GM12878 (cell line): ENCODE data around the gene MGLL. TPM values are rescaled to one million over a fixed set of nuclear protein-coding genes. Genes with fewer than 3 reads are reported as not detected.

Experiments used
- ATAC-seq: fragments of 200-7000 bp; cut with Tn5 transposase; 3 replicates; pipeline ENCODE4 v1.9.1; 2020; ENCODE audit warnings: mild to moderate bottlenecking, moderate library complexity
- BruUV-seq: library from RNA; stranded (reverse); fragments of 400-500 nt; replicated peaks from 2 replicates; lab custom pipeline; 2021; lab: Mats Ljungman, UMichigan
- CTCF ChIA-PET: fragments of 300-600 bp; sonication (Branson Sonifier 250); formaldehyde crosslinking; extraction: SDS; loops from one replicate; lab custom pipeline; 2021; ENCODE audit warnings: inconsistent platforms; lab: Yijun Ruan, JAX
- POLR2A ChIA-PET: fragments of 350-600 bp; formaldehyde crosslinking; extraction: SDS; loops from one replicate; lab custom pipeline; 2021; ENCODE audit warnings: inconsistent platforms; lab: Charles Lee
- RAD21 ChIA-PET: fragments of 300-600 bp; sonication (Branson Sonifier 250); formaldehyde crosslinking; loops from one replicate; lab custom pipeline; 2023; ENCODE audit warnings: antibody characterized with exemption; ENCODE audit not compliant: unreplicated experiment; lab: Charles Lee
- SMC1A ChIA-PET: fragments of 300-600 bp; sonication (Branson Sonifier 250); formaldehyde crosslinking; loops from one replicate; lab custom pipeline; 2023; ENCODE audit not compliant: unreplicated experiment, uncharacterized antibody; lab: Charles Lee
- DNase-seq: peaks from one replicate; pipeline ENCODE4 v3.0.0-alpha.2; 2011; ENCODE audit warnings: low read depth, low spot score
- FAIRE-seq: peaks from 3 replicates; lab custom pipeline; 2011; peaks lifted over from hg19 to GRCh38; lab: Jason Lieb, UNC
- H2AFZ ChIP-seq: 2 replicates; pipeline ENCODE4 v1.6.0; 2011; ENCODE audit warnings: low read depth, low read length, control low read depth; ENCODE audit not compliant: control insufficient read depth
- H3K27ac ChIP-seq: 2 replicates; pipeline ENCODE4 v1.5.1; 2011; ENCODE audit warnings: control low read depth; ENCODE audit not compliant: control insufficient read depth, insufficient read depth
- H3K27me3 ChIP-seq, 2 experiments: replicated peaks in 1 of 2; 2 replicates each; pipeline versions ENCODE4 v1.6.0 to v1.6.1; 2011; ENCODE audit warnings: low read length in 1 of 2; ENCODE audit not compliant: control insufficient read depth in 2 of 2, insufficient read depth in 2 of 2
- H3K36me3 ChIP-seq, 2 experiments: 2 replicates each; pipeline ENCODE4 v1.5.1; 2011; ENCODE audit warnings: low read length in 1 of 2; ENCODE audit not compliant: control insufficient read depth in 2 of 2, insufficient read depth in 2 of 2
- H3K4me1 ChIP-seq: 2 replicates; pipeline ENCODE4 v1.6.1; 2011; ENCODE audit warnings: mild to moderate bottlenecking, low read length, moderate library complexity, mixed read lengths; ENCODE audit not compliant: control insufficient read depth, insufficient read depth
- H3K4me2 ChIP-seq: 2 replicates; pipeline ENCODE4 v1.6.0; 2011; ENCODE audit warnings: control low read depth; ENCODE audit not compliant: control insufficient read depth, insufficient read depth
- H3K4me3 ChIP-seq: fragments of 200-600 bp; sonication (generic); 2 replicates; pipeline ENCODE4 v1.5.1; 2016
- H3K79me2 ChIP-seq: 2 replicates; pipeline ENCODE4 v1.6.0; 2011; ENCODE audit warnings: low read length; ENCODE audit not compliant: control insufficient read depth, insufficient read depth
- H3K9ac ChIP-seq: 2 replicates; pipeline ENCODE4 v1.8.0; 2011; ENCODE audit warnings: low read length, control low read depth, mixed read lengths; ENCODE audit not compliant: control insufficient read depth, insufficient read depth
- H3K9me3 ChIP-seq: replicated peaks from 3 replicates; pipeline ENCODE4 v1.5.1; 2011; ENCODE audit warnings: mild to moderate bottlenecking, low read length; ENCODE audit not compliant: control insufficient read depth, insufficient read depth
- H4K20me1 ChIP-seq: 2 replicates; pipeline ENCODE4 v1.6.0; 2011; ENCODE audit not compliant: control insufficient read depth, insufficient read depth
- SMAD1 ChIP-seq: fragments of 450-650 bp; IDR thresholded peaks from 2 replicates; pipeline ENCODE4 v1.6.1; 2018; ENCODE audit warnings: mild to moderate bottlenecking, low read depth; ENCODE audit not compliant: partially characterized antibody
- ZNF592 ChIP-seq: fragments of 450-650 bp; IDR thresholded peaks from 2 replicates; pipeline ENCODE4 v1.6.1; 2017; ENCODE audit warnings: mild to moderate bottlenecking, moderate library complexity
- WGBS: methylation state at CpG from one replicate; pipeline ENCODE4 v1.1.6; 2016; ENCODE audit warnings: low lambda C conversion rate; ENCODE audit not compliant: insufficient replicate concordance, insufficient coverage; ENCODE audit errors: missing lambda C conversion rate; 5-methylcytosine and 5-hydroxymethylcytosine counted together
- in situ Hi-C: fragments of 300-500 bp; cut with MboI; formaldehyde crosslinking; loops from 9 replicates; pipeline ENCODE4 v1.14.3; 2018; ENCODE audit warnings: mixed read lengths
- intact Hi-C: fragments of 100-400 bp; cut with micrococcal nuclease; formaldehyde crosslinking; loops from one replicate; pipeline ENCODE4 v1.14.2; 2022; ENCODE audit not compliant: unreplicated experiment
- polyA plus RNA-seq, 11 experiments: library from polyadenylated mRNA; depleted of rRNA in 4 of 11; unstranded in 6 of 11; stranded (reverse) in 5 of 11; fragments of >200 nt; fragmentation: Nextera tagmentation in 4 of 11; fragmentation: Illumina TruSeq in 1 of 11; extraction: Ambion mirVana in 4 of 11; extraction: Trizol in 1 of 11; gene quantifications; 1 replicate in 1 of 11; 2 replicates in 10 of 11; pipeline versions ENCODE4 v1.2.1 to v1.2.3, GENCODE V29; 2011 to 2016; ENCODE audit warnings: inconsistent platforms in 2 of 11, missing spikeins in 2 of 11, low read depth in 1 of 11
- total RNA-seq, 4 experiments: library from RNA; depleted of rRNA in 3 of 4; stranded (reverse); fragments of >200 nt in 3 of 4; fragmentation: Illumina TruSeq in 1 of 4; extraction: Trizol in 1 of 4; gene quantifications; 2 replicates each; pipeline versions ENCODE4 v1.2.1 to v1.2.3, GENCODE V29; 2013 to 2021
- TF ChIP-seq, protein P1 (sequence below): fragments of 450-650 bp; formaldehyde crosslinking; IDR thresholded peaks from 2 replicates; pipeline ENCODE4 v1.4.0; 2020; ENCODE audit warnings: mild to moderate bottlenecking, moderate library complexity

MGLL gene
- total and polyA plus RNA-seq, 10 of the 15 experiments (the other 5 are each of a cell fraction or from before 2014, with no cell fraction given): 44.9 to 177 (median 72.9) TPM

DNA sequence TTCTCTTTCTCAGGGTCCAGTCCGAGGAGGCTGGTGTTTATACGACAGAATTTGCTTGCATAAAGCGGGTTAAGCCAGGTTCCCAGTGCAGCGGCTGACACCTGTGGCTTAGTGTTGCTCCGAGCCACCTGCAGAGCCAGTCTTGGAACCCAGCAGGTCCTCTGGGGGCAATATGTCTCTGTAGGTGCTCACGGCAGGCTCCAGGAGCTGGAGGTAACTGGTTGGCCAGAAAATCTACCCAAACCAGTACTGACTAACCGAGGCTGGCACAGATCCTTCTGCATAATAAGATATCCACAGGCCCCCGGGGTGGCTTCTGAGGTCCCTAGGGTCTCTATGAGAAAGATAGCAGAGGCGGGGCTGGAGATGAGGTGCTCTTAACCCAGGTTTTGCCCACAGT, 3.2 kb downstream of the MGLL start:
- ChIA-PET SMC1A (interaction anchor here (4.8 to 11.5 kb wide), 3 partner anchors 16 to 67 kb away, joined by 44 to 116 read pairs (median 106); no protein-coding TSS in a partner anchor), RAD21 (interaction anchor here (5.2 to 6.2 kb wide), 2 partner anchors 17 to 67 kb away, joined by 62 to 91 read pairs; no protein-coding TSS in a partner anchor), CTCF (interaction anchor here (7.8 kb wide), 1 partner anchor 70 kb away, joined by 73 read pairs; no protein-coding TSS in a partner anchor), POLR2A (interaction anchor here (1.6 to 5.2 kb wide), 4 partner anchors 11 to 65 kb away, joined by 5 to 55 read pairs (median 28); no protein-coding TSS in a partner anchor)
- Histone ChIP-seq H3K9me3 (no peaks in the 10 kb centered on the region; the same call in 2 of the 3 replicates), H4K20me1 (no peaks in the 10 kb centered on the region), H3K9ac (no peak overlapping the region; the same call in 1 of the 2 replicates), H3K4me1 (peaks cover 7% of the 10 kb centered on the region), H3K79me2 (peaks cover 29% of the 10 kb centered on the region), H3K27ac (no peak overlapping the region; the same call in 1 of the 2 replicates), H2AFZ (no peak overlapping the region), H3K27me3 (no peaks in the 10 kb centered on the region), H3K36me3 (peaks cover 11 to 19% of the 10 kb centered on the region in 2 experiments), H3K4me2 (peak overlapping the region; percentile 67), H3K4me3 (no peak overlapping the region)
- intact Hi-C loops (no loop called here), in situ Hi-C loops (no loop called here)
- FAIRE-seq (no peak), DNase-seq (no peak), ATAC-seq (no peak)
- TF ChIP-seq ZNF592 (no peak), SMAD1 (no peak)
- TF ChIP-seq, protein P1, sequence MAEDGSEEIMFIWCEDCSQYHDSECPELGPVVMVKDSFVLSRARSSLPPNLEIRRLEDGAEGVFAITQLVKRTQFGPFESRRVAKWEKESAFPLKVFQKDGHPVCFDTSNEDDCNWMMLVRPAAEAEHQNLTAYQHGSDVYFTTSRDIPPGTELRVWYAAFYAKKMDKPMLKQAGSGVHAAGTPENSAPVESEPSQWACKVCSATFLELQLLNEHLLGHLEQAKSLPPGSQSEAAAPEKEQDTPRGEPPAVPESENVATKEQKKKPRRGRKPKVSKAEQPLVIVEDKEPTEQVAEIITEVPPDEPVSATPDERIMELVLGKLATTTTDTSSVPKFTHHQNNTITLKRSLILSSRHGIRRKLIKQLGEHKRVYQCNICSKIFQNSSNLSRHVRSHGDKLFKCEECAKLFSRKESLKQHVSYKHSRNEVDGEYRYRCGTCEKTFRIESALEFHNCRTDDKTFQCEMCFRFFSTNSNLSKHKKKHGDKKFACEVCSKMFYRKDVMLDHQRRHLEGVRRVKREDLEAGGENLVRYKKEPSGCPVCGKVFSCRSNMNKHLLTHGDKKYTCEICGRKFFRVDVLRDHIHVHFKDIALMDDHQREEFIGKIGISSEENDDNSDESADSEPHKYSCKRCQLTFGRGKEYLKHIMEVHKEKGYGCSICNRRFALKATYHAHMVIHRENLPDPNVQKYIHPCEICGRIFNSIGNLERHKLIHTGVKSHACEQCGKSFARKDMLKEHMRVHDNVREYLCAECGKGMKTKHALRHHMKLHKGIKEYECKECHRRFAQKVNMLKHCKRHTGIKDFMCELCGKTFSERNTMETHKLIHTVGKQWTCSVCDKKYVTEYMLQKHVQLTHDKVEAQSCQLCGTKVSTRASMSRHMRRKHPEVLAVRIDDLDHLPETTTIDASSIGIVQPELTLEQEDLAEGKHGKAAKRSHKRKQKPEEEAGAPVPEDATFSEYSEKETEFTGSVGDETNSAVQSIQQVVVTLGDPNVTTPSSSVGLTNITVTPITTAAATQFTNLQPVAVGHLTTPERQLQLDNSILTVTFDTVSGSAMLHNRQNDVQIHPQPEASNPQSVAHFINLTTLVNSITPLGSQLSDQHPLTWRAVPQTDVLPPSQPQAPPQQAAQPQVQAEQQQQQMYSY (CRISPR knock-in tag): no peak
- BruUV-seq: no TSS peak
- WGBS: 91% methylated on average over 9 of the region's 9 CpGs
